NAMALWA (cell line): ENCODE results near the gene CCDC142.

Source experiments
- DNase-seq: peaks from one replicate; pipeline ENCODE4 v3.0.0-alpha.2; 2015; ENCODE audit warnings: low spot score

The CCDC142 gene

DNA sequence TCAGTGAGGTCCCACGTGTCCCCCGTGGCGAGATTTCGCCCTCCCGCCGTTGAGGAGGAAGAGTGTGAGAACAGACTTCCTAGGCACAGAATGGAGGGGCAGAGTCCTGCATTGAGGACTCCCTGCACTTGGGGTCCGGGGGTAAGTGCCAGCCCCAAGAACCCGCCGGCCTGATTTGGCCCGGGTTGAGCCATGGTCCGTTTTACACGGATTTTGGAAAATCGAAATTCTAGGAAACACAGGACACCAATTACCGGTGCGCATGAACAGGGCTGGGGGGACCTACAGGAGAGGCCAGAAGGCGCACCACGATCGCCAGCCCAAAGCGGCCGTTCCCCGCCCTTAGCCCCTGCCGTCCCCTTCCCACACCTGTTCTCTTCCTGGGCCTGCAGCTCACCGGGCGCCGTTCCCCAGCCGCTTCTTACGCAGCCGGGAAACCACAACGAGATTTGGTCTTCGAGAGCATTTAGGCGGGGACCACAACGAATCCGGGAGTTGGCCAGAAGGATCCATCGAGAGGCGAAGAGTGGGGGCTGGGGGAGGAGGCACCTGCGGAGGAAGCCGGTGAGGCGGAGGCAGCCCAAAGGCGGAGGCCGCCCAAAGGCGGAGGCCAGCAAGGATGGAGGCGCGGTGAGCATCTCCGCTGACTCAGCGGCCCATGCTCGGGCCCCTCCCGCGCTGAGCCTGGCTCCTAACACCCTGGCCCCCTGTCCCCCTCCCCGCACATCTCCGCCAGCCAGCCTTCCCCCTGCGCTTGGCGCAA, 31.0 kb upstream of the CCDC142 start:
- no peak for DNase-seq

DNA sequence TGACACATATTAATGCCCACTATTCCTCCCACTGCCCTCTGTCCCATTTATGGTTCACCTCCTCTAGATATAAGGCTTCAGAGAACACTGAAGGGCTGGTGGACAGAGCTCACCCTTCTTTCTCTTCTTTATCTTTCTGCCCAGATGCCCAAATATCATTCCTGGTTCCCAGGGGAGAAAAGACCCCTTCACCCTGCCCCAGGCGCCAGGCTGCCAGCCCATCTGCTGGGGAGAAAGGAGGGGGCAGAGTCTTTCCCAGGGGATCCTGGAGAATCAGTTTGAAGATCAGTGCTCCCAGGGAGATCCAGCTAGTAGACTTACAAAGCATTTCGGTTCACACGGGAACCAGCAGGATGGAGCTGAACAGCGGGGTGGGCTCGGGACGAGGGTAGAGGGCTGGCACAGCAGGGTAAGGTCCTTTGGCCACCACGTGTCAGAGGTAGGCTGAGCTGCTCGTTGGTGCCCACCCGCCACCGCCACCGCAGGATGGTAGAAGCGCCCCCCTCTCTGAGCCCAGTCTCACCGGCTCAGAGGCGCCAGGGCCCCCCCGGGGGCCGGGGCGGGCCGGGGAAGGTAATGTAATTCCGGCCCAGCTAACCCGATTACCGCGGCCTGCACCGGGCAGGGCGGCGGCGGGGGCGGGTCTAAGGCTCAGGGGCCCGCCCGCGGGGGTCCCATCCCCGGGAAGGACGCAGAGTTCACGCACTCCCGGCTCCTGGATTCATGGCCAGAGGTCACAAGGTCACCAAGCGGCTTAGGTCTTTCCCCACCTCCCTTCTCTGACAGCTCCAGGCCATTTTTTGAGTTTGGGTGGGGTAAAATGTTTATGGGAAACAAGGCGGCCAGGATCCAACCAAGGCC, 30.2 kb upstream of the CCDC142 start:
- DNase-seq: no peak

- no peak for DNase-seq
Measured at GRCh38 chr2:74511104-74511989, 28.5 kb upstream of the CCDC142 start.

DNA sequence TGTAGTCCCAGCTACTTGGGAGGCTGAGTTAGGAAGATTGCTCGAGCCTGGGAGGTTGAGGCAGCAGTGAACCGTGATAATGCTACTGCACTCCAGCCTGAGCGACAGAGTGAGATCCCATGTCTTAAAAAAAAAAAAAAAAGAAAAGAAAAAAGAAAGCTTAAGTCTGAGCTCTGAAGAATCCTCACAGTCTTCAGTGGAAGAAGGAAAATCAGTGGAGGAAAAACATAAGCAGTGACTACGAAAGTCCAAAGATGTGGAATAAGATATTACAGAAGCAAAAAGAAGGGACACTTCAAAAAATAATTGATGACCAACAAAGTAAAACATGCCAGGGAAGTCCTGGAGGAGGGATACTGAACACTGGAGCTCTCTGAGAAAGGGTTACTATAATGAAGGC, 27.5 kb upstream of the CCDC142 start:
- no peak for DNase-seq

- peak; percentile 35 for DNase-seq
Measured at GRCh38 chr2:74507926-74508520, 25.2 kb upstream of the CCDC142 start.

GRCh38 chr2:74507145-74507925, 24.5 kb upstream of the CCDC142 start, which contains the start of gene PCGF1:
Gene PCGF1 (minus strand): TSS chr2:74507695. CDS start chr2:74507668, 27 bp downstream.
- peak; percentile 98 for DNase-seq

- no peak for DNase-seq
Measured at GRCh38 chr2:74505448-74506246, 22.8 kb upstream of the CCDC142 start.

DNA sequence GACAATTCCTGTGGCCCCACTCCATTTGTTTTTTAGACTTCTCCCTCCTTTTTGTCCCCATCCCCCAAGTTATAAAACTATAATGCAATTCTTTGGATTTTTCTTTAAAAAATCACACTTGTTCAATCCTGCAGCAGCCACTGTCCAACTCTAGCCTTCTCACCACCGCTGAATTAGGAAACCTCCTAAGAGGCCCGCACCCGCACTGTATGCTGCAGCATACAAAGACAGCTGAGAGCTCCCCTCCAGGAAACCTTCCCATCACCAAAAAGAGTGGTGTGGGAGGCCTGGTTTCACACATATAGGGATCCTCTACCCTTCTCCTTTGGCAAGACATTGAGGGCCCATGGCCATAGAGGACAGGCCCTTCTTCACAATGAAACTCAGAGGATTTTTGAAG, 21.8 kb upstream of the CCDC142 start:
- no peak for DNase-seq

DNA sequence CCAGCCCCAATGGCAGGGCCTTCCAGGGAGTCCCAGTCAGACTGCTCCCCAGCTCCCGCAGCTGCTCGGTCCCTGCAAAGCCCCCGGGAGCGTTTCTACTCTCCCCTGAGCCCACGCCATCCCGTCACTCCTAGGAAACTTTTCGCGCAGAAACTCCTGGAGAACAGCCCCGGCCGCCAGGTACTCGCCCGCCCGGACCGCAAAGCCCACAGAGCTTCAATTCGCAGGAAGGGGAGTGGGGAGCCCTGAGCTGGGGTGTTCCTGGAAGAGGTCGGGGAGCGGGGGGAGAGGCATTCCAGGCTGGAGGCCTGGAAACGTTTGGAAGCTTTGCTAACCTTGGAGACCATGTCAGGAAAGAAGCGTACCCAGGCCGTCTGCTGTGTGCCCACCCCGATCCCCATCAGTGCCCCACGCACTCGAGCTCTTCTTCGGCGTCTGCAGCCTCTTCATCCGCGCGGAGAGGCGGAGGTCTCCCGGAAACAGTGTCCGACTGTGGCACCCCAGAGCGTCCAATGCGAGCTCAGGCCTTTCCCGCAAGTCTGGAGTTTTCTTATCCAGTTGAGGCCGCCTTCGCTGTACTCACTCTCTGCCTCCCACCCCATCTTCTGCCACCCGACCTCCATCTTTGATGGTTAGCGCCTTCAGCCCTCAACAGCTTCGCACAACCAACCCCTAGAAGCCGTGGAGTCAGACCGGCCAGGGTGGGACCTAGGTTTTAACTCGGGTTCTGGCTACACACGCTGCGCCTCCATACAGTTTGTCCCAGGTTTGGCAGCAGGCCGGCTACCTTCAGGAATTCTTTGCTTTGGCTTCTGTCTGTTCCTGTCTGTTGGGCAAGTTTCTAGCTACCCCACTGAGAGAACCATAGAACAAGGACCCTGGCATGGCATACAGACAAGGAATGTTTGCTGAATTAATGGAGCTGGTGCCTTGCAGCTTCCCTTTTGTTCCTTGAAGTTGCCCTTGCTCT, 21.0 kb upstream of the CCDC142 start:
- no peak for DNase-seq

GRCh38 chr2:74502720-74503505, 20.1 kb upstream of the CCDC142 start:
- no peak for DNase-seq

DNA sequence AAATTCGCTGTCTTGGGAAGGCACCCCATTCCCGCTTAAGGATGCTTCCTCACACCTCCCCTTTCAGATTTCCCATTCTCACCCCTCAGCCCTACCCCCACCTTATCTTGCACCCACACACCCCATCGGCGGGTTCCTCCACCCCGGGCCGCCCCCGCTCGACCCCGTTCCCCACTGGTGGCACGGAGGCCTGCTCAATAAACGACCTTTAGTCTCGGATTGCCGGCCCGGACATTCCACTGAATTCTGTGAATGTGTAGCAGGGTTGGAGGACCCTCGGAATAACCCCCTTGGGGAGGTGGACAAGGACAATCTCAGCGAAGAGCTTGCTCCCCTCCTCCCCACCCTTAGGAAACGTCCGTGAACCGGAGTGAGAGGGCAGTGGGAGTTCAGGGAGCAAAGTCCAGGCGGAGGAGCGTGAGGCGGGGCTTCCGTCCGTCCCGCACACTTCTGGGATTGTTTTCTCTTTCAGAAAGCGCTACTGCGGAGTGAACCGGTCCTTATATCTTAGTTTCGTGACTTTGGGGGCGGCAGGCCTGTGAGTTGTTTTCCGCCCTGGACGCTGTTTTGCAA, 19.4 kb upstream of the CCDC142 start:
- no peak for DNase-seq

GRCh38 chr2:74501335-74502071, 18.7 kb upstream of the CCDC142 start:
- peak; percentile 23 for DNase-seq

DNA sequence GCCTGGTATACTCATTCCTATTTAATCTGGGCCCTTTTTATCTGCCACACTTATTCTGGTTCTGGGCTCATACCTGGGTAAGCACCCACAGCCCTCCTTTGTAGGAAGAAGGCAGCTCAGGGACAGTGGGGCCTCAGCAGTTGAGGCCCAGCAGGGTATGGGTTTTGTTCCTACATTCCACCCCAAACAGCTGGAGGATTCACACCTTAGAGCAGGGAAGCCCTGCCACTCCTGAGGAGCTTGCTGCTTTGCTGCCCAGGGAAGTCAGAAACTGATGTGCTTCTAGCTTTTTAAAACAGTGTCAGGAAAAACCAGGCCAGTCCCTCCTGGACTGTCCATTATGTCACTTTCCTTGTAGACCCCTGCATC, 17.8 kb upstream of the CCDC142 start:
- no peak for DNase-seq

- no peak for DNase-seq
Measured at GRCh38 chr2:74499940-74500577, 17.3 kb upstream of the CCDC142 start.

DNA sequence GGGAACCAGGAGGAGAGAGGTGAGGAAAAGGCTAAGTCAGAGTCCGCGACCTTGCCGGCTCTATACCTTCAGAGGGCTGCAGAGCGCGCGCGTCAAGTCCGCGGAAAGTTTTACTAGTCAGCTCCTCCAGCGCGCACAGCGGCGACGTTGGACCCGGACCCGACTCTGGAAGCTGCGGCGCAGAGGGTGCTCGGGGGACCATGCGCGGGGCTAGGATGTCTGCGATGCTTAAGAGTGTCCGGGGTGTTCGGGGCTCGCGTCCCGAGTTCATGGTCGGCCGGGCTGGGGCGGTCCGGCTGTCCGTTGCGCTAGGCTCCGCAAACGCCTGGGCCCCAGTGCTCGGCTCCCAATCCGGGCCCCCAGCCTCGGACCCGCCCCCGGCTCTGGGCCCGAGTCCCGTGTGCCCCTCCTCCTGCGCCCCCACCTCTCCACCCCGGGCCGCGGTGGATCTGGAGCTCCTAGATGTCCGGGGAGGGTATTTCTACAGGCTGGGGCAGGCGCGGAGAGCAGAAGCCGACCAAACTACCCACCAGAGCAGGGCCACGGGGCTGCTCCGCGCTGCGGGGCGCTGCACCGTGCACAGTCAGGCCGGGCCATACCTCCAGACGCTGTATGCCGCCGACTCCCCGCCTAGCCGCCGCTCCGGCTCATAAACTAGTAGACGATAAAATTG, 16.6 kb upstream of the CCDC142 start, which contains the start of gene LBX2:
LBX2 (minus strand) TSS at position 337 of the 673 bp plus-strand sequence; CDS start at position 271, 66 bp downstream.
- DNase-seq: no peak
